A673 (cell line): ENCODE results near the gene NT5M. TPM values are rescaled to one million over a fixed set of nuclear protein-coding genes. Genes with fewer than 3 reads are reported as not detected.

Source experiments
- BruUV-seq: library from RNA; stranded (reverse); fragments of 400-500 nt; replicated peaks from 2 replicates; lab custom pipeline; 2021; lab: Mats Ljungman, UMichigan
- CTCF ChIA-PET: fragments of 300-600 bp; sonication (Branson Sonifier 250); formaldehyde crosslinking; loops from one replicate; lab custom pipeline; 2022; ENCODE audit warnings: antibody characterized with exemption; lab: Charles Lee
- POLR2A ChIA-PET: fragments of 300-600 bp; sonication (Branson Sonifier 250); formaldehyde crosslinking; loops from one replicate; lab custom pipeline; 2022; ENCODE audit warnings: antibody characterized with exemption; ENCODE audit not compliant: low non-redundant PET; lab: Charles Lee
- DNase-seq: peaks from one replicate; pipeline ENCODE4 v3.0.0-alpha.2; 2015; ENCODE audit warnings: low spot score
- H3K27ac ChIP-seq: fragments of 200-600 bp; sonication (generic); 2 replicates; pipeline ENCODE4 v1.5.1; 2016; ENCODE audit warnings: mixed run types, low read depth, mild to moderate bottlenecking, mixed read lengths, antibody characterized with exemption, low read length; ENCODE audit not compliant: poor library complexity, severe bottlenecking
- H3K27me3 ChIP-seq: fragments of 200-600 bp; sonication (generic); replicated peaks from 2 replicates; pipeline ENCODE4 v1.6.1; 2017; ENCODE audit warnings: mixed run types, low read depth, mild to moderate bottlenecking, mixed read lengths, antibody characterized with exemption, low read length; ENCODE audit not compliant: insufficient read depth, poor library complexity
- H3K36me3 ChIP-seq: fragments of 200-600 bp; sonication (generic); 2 replicates; pipeline ENCODE4 v1.6.1; 2016; ENCODE audit warnings: mixed run types, mild to moderate bottlenecking, mixed read lengths, antibody characterized with exemption, low read length; ENCODE audit not compliant: insufficient read depth, poor library complexity, severe bottlenecking
- H3K4me1 ChIP-seq: fragments of 200-600 bp; sonication (generic); 2 replicates; pipeline ENCODE4 v1.6.1; 2017; ENCODE audit warnings: mixed run types, mild to moderate bottlenecking, mixed read lengths, antibody characterized with exemption, low read length; ENCODE audit not compliant: insufficient read depth, poor library complexity, severe bottlenecking
- H3K4me3 ChIP-seq: fragments of 200-600 bp; sonication (generic); 2 replicates; pipeline ENCODE4 v1.5.1; 2016; ENCODE audit warnings: low read depth, mixed run types, mild to moderate bottlenecking, mixed read lengths, low read length; ENCODE audit not compliant: poor library complexity, severe bottlenecking
- H3K9me3 ChIP-seq: fragments of 200-600 bp; sonication (generic); 2 replicates; pipeline ENCODE4 v1.6.1; 2016; ENCODE audit warnings: mixed run types, low read depth, mild to moderate bottlenecking, mixed read lengths, antibody characterized with exemption, low read length; ENCODE audit not compliant: poor library complexity, severe bottlenecking
- CTCF ChIP-seq: fragments of 300-800, 200-600 bp; sonication (generic); conservative IDR thresholded peaks from 2 replicates; pipeline ENCODE4 v1.5.1; 2017; ENCODE audit warnings: low read depth, mild to moderate bottlenecking, antibody characterized with exemption, low read length, moderate library complexity, mixed read lengths
- EZH2 ChIP-seq: fragments of 200-600 bp; sonication (generic); IDR thresholded peaks from 2 replicates; pipeline ENCODE4 v1.6.1; 2017; ENCODE audit warnings: borderline replicate concordance, low read depth, mild to moderate bottlenecking, mixed read lengths, antibody characterized with exemption, low read length; ENCODE audit not compliant: poor library complexity, severe bottlenecking
- intact Hi-C: fragments of 100-400 bp; cut with micrococcal nuclease; formaldehyde crosslinking; loops from one replicate; pipeline ENCODE4 v1.10.0; 2022; ENCODE audit not compliant: unreplicated experiment
- total RNA-seq: library from RNA; stranded (reverse); gene quantifications from 2 replicates; pipeline ENCODE4 v1.2.3, GENCODE V29; 2021

The NT5M gene
- total RNA-seq, 1 experiment from 2014 or later, result 2.6 TPM

GRCh38 chr17:17384291-17384615 lies 81.1 kb downstream of the NT5M start:
- POLR2A ChIA-PET, result no interaction called here
- peaks cover 21% of the 10 kb centered on the region for H3K27me3 ChIP-seq
- H3K9me3 ChIP-seq, result no peaks in the 10 kb centered on the region
- no peak for TF ChIP-seq CTCF
- no peaks in the 10 kb centered on the region for H3K4me1 ChIP-seq
- H3K4me3 ChIP-seq, result no peak overlapping the region
- no peak overlapping the region for H3K27ac ChIP-seq
- CTCF ChIA-PET, result no interaction called here
- H3K36me3 ChIP-seq, result no peaks in the 10 kb centered on the region
- intact Hi-C loops, result no loop called here
- no TSS peak for BruUV-seq
- no peak for DNase-seq

GRCh38 chr17:17384961-17385360 lies 81.8 kb downstream of the NT5M start:
- no TSS peak for BruUV-seq
- Histone ChIP-seq H3K27me3 (peaks cover 21% of the 10 kb centered on the region), H3K9me3 (no peaks in the 10 kb centered on the region), H3K36me3 (no peaks in the 10 kb centered on the region), H3K27ac (no peak overlapping the region), H3K4me3 (no peak overlapping the region), H3K4me1 (no peaks in the 10 kb centered on the region)
- POLR2A ChIA-PET, result no interaction called here
- no peak for TF ChIP-seq EZH2
- no peak for DNase-seq
- CTCF ChIA-PET, result no interaction called here
- intact Hi-C loops, result no loop called here

- no TSS peak for BruUV-seq
- Histone ChIP-seq H3K4me3 (no peak overlapping the region), H3K4me1 (no peaks in the 10 kb centered on the region), H3K27ac (no peak overlapping the region), H3K9me3 (no peaks in the 10 kb centered on the region), H3K36me3 (no peaks in the 10 kb centered on the region), H3K27me3 (peaks cover 18% of the 10 kb centered on the region)
- no peak for DNase-seq
- ChIA-PET POLR2A (no interaction called here), CTCF (no interaction called here)
- TF ChIP-seq EZH2 (no peak), CTCF (no peak)
- intact Hi-C loops, result no loop called here
Measured at GRCh38 chr17:17385491-17385890, 82.3 kb downstream of the NT5M start.

GRCh38 chr17:17386094-17386800 lies 83.1 kb downstream of the NT5M start:
- intact Hi-C loops, result no loop called here
- no peak for DNase-seq
- Histone ChIP-seq H3K27ac (no peak overlapping the region), H3K9me3 (no peaks in the 10 kb centered on the region), H3K27me3 (peaks cover 11% of the 10 kb centered on the region), H3K4me1 (no peaks in the 10 kb centered on the region), H3K36me3 (no peaks in the 10 kb centered on the region), H3K4me3 (no peak overlapping the region)
- POLR2A ChIA-PET, result no interaction called here
- no peak for TF ChIP-seq CTCF
- no peak for TF ChIP-seq EZH2
- CTCF ChIA-PET, result no interaction called here
- no TSS peak for BruUV-seq
